Heart left ventricle (tissue), 16 donors: ENCODE results near the gene OXCT1. TPM values are rescaled to one million over a fixed set of nuclear protein-coding genes. Genes with fewer than 3 reads are reported as not detected.
"Not testable (repeated sequence)": the region's sequence is repeated elsewhere in the genome, so short reads cannot be mapped to it uniquely, and the experiment has no call there.

Experiments used
- ATAC-seq, 4 donors: fragments of 200-7000 bp; cut with Tn5 transposase; one replicate each; pipeline ENCODE4 v1.9.1; 2020 to 2022; ENCODE audit warnings: moderate library complexity in 4 of 4, mild to moderate bottlenecking in 3 of 4, moderate number of reproducible peaks in 1 of 4
- DNase-seq, 5 donors: peaks; one replicate each; pipeline ENCODE4 v3.0.0-alpha.2; 2020
- H3K27ac ChIP-seq, 12 donors: fragments of 200-600 bp; sonication (generic) in 4 of 12; one replicate each; pipeline versions ENCODE4 v1.5.0 to v1.8.0; 2016 to 2022; ENCODE audit warnings: mild to moderate bottlenecking in 2 of 12
- H3K27me3 ChIP-seq, 9 donors: fragments of 200-600 bp; sonication (generic) in 2 of 9; one replicate each; pipeline versions ENCODE4 v1.5.1 to v1.8.0; 2016 to 2022; ENCODE audit warnings: mild to moderate bottlenecking in 3 of 9
- H3K36me3 ChIP-seq, 9 donors: fragments of 200-600 bp; sonication (generic) in 2 of 9; one replicate each; pipeline versions ENCODE4 v1.5.0 to v1.8.0; 2018 to 2022; ENCODE audit warnings: mild to moderate bottlenecking in 2 of 9
- H3K4me1 ChIP-seq, 12 donors: fragments of 200-600 bp; sonication (generic) in 4 of 12; one replicate each; pipeline versions ENCODE4 v1.5.0 to v1.8.0; 2016 to 2022; ENCODE audit warnings: mild to moderate bottlenecking in 3 of 12
- H3K4me3 ChIP-seq, 12 donors: fragments of 200-600 bp; sonication (generic) in 4 of 12; one replicate each; pipeline versions ENCODE4 v1.5.0 to v1.8.0; 2017 to 2022; ENCODE audit warnings: mild to moderate bottlenecking in 9 of 12, moderate library complexity in 4 of 12
- H3K9me3 ChIP-seq, 12 donors: fragments of 200-600 bp; sonication (generic) in 4 of 12; one replicate each; pipeline versions ENCODE4 v1.5.0 to v1.8.0; 2016 to 2022; ENCODE audit warnings: mild to moderate bottlenecking in 1 of 12
- CTCF ChIP-seq, 12 donors: fragments of 200-600 bp; sonication (generic) in 4 of 12; IDR thresholded peaks; one replicate each; pipeline versions ENCODE4 v1.5.0 to v1.8.0; 2018 to 2022; ENCODE audit warnings: antibody characterized with exemption in 12 of 12, mild to moderate bottlenecking in 5 of 12
- POLR2A ChIP-seq, 2 donors: fragments of 450-650 bp; IDR thresholded peaks; one replicate each; pipeline ENCODE4 v1.6.1; 2017; ENCODE audit warnings: antibody characterized with exemption in 2 of 2, mild to moderate bottlenecking in 2 of 2, moderate library complexity in 2 of 2
- WGBS, 4 donors: extraction: QIAGEN DNeasy Blood & Tissue Kit in 2 of 4; methylation state at CpG; one replicate each; pipeline versions ENCODE4 v1.1.5 to v1.1.7; 2013 to 2018; 5-methylcytosine and 5-hydroxymethylcytosine counted together
- intact Hi-C, 10 donors: fragments of 100-400 bp; cut with DNase I; formaldehyde crosslinking; loops; one replicate each; pipeline versions ENCODE4 v1.11.1 to v1.14.2; 2022
- polyA plus RNA-seq, 2 donors: library from polyadenylated mRNA; stranded (reverse); fragments of 200-250 nt; gene quantifications; one replicate each; pipeline ENCODE4 v1.2.3, GENCODE V29; 2013
- total RNA-seq, 9 donors: library from RNA; depleted of rRNA in 2 of 9; stranded (reverse); fragments of >200 nt in 2 of 9; fragmentation: NEBNext Ultra II Directional in 3 of 9; extraction: Animal tissue kit (Norgen Biotek cat#: 25700) in 3 of 9; gene quantifications; one replicate each; pipeline versions ENCODE4 v1.1.0 to v1.2.4, GENCODE V29; 2016 to 2023
- donor health status: ischemic (EF 13 %, LVEDD 7.1; RV severe dilation, severe dysfunction).
- donor health status: healthy with polysubstance abuse.
- donor health status: DM: no; HTN: yes; CAD: no.
- donor health status: DM: no; HTN: no; CAD: no.
- donor health status: ischemic (EF 25% LVEDD 6.9; RV normal size, moderate dysfunction).
- donor health status: ischemic (EF 25% LVEDD 5.7; RV mildly dilated, moderate dysfunction).
- donor health status: healthy.
- donor health status: DM: yes; HTN: yes; CAD: no.
- donor health status: ischemic (EF 35%, LVEDD 5.7; RV mildly dilated, moderate dysfunction).
- donor health status: nonischemic (EF 11% LVEDD 7.7; RV severe dilation, severe dysfunction).
- donor health status: DM: yes; HTN: yes; CAD: no.
- donor health status: PGD.
- donor health status: ischemic (EF 29% LVEDD 5.4; RV normal size, mild dysfunction).
- donor health status: nonischemic (EF 23%, LVEDD 6.1; RV moderate dilation, normal function).

OXCT1 gene
- total and polyA plus RNA-seq, 11 donors: 50.7 to 363 (median 188) TPM

DNA sequence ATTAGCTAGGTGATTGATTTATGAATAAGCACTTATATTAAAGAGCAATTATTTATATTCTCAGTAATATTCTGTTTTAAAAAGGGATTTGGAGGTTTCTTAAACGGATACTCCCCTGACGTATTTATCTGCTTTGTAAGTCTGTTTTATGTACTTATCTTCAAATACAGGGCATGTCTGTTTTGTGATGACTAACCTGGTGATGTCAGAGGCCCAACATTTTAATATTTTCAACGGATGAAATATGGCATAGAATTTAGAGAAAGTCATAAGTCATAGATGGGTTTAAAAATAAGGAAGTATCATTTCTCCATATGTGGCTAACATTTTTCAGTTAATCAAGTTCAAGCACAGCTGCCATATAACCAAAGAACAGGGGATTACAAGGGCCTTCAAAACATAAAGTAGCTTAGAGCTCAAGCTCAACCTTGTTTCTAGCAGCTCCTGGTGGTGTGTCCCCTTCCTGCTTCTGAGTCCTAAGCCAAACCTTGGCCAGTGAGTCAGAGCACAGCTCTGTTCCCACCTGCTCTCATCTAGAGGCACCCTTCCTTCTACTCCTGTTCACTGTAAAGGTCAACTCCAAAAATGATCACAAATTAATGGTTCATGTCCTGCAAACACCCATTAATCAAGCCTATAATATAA is 131.4 kb downstream of the OXCT1 start:
- DNase-seq (no peak), ATAC-seq (no peak)
- no peaks in the 10 kb centered on the region for H3K27me3 ChIP-seq
- no peak overlapping the region for H3K4me3 ChIP-seq
- no peak overlapping the region for H3K27ac ChIP-seq
- intact Hi-C loops: no loop called here
- no peaks in the 10 kb centered on the region for H3K4me1 ChIP-seq
- peaks cover 0 to 57% (median 30%) of the 10 kb centered on the region in 9 donors for H3K36me3 ChIP-seq
- H3K9me3 ChIP-seq: peaks cover 0 to 2% (median 0%) of the 10 kb centered on the region in 12 donors
- TF ChIP-seq POLR2A (IDR thresholded peaks at IDR 0.05): no peak
- TF ChIP-seq CTCF (IDR thresholded peaks at IDR 0.05): no peak
- WGBS, 4 donors: 82 to 89% (median 85%) methylated on average over 3 of the region's 3 CpGs

DNA sequence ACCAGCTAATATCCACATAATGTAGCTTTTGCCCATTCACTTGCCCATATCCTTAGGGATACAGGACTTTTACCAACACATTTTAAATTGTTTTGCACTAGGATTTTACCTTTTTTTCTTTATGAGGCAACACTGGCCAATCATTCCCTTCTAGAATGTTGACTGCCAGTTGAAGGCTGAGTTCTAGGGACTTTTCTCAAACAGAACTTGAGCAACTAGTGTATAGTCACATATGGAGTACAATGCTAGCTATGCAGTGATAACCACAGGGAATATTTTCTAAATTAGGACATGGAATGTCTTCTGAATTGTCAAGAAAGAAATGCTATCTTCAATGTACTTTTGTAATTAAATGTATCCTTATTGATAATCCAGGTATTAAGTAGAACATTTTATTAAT is 133.6 kb downstream of the OXCT1 start:
- ATAC-seq (no peak), DNase-seq (no peak)
- no peak for TF ChIP-seq POLR2A (IDR thresholded peaks at IDR 0.05)
- no peak for TF ChIP-seq CTCF (IDR thresholded peaks at IDR 0.05)
- H3K36me3 ChIP-seq: peaks cover 0 to 62% (median 30%) of the 10 kb centered on the region in 9 donors
- H3K27ac ChIP-seq: no peak overlapping the region
- H3K27me3 ChIP-seq: no peaks in the 10 kb centered on the region
- H3K4me3 ChIP-seq: no peak overlapping the region
- no peaks in the 10 kb centered on the region for H3K4me1 ChIP-seq
- no peaks in the 10 kb centered on the region for H3K9me3 ChIP-seq
- intact Hi-C loops: no loop called here

GRCh38 chr5:41735213-41735612 is 135.0 kb downstream of the OXCT1 start:
- ATAC-seq (no peak), DNase-seq (no peak)
- Histone ChIP-seq H3K27ac (no peak overlapping the region), H3K4me3 (no peak overlapping the region), H3K36me3 (peaks cover 0 to 67% (median 30%) of the 10 kb centered on the region in 9 donors), H3K27me3 (no peaks in the 10 kb centered on the region), H3K4me1 (no peaks in the 10 kb centered on the region), H3K9me3 (no peaks in the 10 kb centered on the region)
- intact Hi-C loops: no loop called here
- TF ChIP-seq POLR2A (IDR thresholded peaks at IDR 0.05) (no peak), CTCF (IDR thresholded peaks at IDR 0.05) (no peak)

DNA sequence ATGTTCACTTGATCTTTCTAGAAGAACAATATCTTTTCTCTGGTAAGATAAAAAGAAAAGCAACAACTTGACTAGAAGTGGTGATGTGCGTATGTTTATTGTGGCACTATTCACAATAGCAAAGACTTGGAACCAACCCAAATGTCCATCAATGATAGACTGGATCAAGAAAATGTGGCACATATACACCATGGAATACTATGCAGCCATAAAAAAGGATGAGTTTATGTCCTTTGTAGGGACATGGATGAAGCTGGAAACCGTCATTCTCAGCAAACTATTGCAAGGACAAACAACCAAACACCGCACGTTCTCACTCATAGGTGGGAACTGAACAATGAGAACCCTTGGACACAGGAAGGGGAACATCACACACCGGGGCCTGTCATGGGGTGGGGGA is 140.8 kb downstream of the OXCT1 start:
- H3K4me3 ChIP-seq, H3K9me3 ChIP-seq, ATAC-seq, H3K27me3 ChIP-seq, DNase-seq, intact Hi-C loops, H3K27ac ChIP-seq, H3K4me1 ChIP-seq: not testable (repeated sequence)
- peaks cover 0 to 20% (median 0%) of the 10 kb centered on the region in 9 donors for H3K36me3 ChIP-seq
- WGBS, 4 donors: 95 to 98% (median 96%) methylated on average over 5 of the region's 5 CpGs

- Histone ChIP-seq H3K27me3 (no peaks in the 10 kb centered on the region), H3K27ac (no peak overlapping the region), H3K4me3 (no peak overlapping the region), H3K4me1 (no peaks in the 10 kb centered on the region), H3K9me3 (no peaks in the 10 kb centered on the region), H3K36me3 (peaks cover 0 to 20% (median 0%) of the 10 kb centered on the region in 9 donors)
- DNase-seq (no peak), ATAC-seq (no peak)
- TF ChIP-seq POLR2A (IDR thresholded peaks at IDR 0.05): no peak
- no peak for TF ChIP-seq CTCF (IDR thresholded peaks at IDR 0.05)
- 93 to 95% (median 94%) methylated on average over 4 of the region's 4 CpGs for WGBS, 4 donors
- intact Hi-C loops: no loop called here
Observed at GRCh38 chr5:41728281-41728680, 141.9 kb downstream of the OXCT1 start.
